Stimulated activated CD8-positive, alpha-beta memory T cell treated with anti-CD3 and anti-CD28 coated beads, Interleukin-12 subunit alpha, Interleukin-12 subunit beta, amount 100 ng/mL, for 24 hours (primary cell): ENCODE results near the gene UNC79.

Experiments
- DNase-seq: peaks from one replicate; pipeline ENCODE4 v3.0.0-alpha.2; 2020; ENCODE audit errors: extremely low read depth

Gene UNC79

DNA sequence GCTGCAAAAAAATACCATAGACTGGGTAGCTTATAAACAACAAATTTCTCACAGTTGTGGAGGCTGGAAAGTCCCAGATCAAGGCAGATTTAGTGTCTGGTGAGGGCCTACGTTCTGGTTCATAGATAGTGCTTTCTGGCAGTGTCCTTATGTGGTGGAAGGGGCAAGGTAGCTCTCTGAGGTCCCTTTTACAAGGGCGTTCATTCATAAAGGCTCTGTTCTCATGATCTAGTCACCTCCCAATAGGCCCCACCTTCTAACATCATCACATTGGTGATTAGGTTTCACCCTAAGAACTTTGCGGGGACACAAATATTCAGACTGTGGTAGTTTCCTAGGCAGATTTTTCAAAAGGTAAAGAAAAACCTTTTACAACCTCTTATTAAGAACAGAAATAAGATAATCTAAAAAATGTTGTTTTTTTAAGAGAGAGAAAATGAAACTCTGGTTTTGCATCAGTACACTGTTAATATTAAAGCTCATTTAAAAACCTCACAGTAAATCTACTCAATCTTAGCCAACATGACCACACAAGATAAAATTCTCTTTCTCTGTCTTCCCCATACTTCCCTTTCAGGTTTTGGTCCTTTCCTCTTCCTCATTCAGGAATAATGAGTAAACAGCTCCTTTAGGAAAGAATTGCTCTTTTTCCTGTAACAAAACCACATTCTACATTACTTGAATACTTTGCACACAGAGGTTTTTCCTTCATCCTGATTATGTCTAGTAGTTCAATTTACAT lies 117.5 kb downstream of the UNC79 start:
- DNase-seq = no peak

DNA sequence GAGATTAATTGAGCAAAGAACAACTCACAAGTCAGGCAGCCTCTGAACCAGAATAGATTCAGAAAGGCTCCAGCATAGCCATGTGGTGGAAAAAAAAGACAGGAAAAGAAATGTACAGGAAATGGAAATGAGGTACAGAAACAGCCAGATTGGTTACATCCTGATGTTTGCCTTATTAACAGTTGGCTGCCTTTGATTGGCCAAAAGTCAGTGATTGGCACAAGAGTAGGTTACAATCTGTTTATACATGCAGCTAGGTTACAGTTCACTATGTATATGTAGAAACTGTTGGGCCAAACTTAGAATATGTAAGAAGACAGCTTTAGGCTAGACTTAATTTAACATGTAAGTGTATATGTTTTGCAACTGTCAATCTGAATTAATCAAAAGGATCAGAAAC lies 118.9 kb downstream of the UNC79 start:
- no peak for DNase-seq

DNA sequence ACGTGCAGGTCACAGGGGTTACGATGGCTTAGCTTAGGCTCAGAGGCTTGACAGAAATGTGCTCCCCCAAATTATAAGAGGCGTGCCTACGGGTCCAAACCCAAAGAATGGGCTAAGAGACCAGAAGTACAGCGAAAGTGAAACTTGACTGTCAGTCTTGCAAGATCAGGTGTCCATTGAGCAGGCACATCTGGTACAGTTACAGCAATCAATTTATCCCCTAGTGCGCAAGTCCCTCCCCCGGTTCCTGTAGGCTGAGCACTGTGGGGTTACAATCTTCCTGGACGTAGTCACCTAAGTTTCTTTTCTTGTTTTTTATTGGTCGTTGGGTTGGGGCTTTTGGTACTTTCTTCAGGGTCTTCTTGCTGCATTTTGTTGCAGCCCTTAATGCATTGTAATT lies 134.2 kb downstream of the UNC79 start:
- DNase-seq = no peak

DNA sequence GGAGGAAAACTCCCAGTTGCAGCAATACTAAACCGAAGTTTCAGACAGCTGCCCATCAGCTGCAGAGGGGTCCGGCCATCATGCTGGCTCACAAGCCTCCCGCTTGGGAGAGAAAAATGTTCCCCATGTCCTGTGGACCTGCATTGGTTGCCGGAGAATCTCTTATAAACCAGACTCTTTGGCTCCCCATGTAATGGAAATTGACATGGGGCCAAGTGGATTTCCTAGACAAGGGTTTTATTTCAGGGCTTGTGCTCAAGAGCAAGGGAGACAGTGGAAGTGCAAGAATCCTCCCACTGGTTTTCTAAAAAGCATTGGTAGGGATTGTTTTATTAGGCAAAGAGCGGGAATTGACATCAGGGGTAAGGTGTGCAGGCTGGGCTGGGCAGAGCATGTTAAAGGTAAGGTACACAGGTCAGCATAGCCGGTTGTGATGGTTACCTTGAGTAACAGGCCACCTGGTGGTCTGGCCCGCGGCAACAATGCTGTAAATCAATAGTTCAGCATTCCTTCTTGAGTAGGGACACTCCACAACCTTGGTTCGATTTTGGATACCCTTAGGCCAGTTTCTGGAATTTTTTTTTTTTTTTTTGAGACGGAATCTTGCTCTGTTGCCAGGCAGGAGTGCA lies 135.4 kb downstream of the UNC79 start:
- no peak for DNase-seq

DNA sequence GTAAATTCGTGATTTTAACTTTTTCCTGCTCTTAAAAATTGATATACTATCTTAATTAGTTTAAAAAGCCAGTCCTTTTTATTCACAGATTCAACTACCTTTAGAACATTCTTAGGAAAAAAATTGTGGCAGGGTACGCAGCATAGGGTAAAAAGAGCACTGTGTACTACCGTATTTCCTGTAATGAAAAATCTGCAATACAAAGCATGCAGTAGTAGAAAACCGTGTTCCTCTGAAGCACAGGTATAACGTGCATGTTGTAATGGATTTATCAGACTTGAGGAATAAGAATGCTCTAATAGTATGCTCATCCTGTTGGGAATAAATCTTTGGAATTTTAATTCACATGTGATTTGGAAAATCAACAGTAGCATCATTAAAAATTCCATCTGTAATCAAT lies 140.5 kb downstream of the UNC79 start:
- no peak for DNase-seq

DNA sequence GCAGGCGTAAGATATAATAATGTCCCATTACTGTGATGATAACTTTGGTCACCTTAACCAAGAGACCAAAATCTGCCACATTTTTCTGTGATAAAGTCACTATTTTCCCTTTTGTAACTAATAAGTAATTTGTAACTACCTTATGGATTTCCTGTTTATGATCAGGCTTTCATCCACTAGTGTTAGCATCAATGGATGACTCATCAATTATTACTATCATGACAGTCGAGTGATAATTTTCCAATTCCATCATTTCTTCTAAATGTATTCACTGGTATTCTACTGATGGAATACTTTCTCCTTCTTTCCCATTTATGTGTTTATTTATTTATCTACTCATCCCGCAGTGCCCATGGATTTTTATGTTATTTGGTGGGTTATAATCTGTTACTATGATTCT lies 148.4 kb downstream of the UNC79 start:
- no peak for DNase-seq

DNA sequence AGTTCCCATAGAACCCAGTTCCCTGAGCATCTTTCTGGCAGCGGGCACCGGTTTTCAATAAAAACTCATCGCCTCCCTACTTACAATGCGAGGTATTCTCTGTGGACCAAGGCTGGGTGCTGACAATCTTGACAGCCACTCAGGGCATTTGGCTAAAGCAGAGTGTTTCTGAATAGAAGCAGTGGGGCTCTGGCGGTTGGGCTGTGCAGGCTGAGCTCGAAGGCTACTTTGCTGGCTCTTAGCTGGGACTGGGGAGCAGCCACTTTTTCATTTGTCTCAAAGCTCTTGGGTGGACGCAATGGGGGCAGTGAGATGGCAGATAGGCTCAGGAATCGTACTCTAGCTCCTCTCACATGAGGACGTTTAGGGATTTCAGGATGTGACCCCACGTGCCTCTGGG lies 151.8 kb downstream of the UNC79 start:
- DNase-seq = no peak

DNA sequence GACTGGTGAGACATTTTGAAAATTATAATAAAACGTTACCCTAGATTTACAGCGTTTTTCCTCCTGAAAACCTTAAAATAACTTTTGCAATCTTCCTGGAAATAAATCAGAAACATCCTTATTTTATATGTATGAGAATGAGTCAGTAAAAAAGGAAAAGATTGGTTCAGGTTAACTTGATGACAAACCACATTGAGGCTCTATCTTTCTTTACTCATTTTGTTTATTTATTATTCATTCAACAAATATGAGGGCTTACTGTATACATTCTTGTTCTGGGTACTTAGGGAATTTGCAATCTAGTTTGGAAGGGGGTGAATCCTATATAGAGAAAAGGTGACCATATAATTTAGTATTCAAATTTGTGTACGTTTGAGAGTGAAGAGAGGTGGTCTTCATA lies 156.6 kb downstream of the UNC79 start:
- DNase-seq = no peak

DNA sequence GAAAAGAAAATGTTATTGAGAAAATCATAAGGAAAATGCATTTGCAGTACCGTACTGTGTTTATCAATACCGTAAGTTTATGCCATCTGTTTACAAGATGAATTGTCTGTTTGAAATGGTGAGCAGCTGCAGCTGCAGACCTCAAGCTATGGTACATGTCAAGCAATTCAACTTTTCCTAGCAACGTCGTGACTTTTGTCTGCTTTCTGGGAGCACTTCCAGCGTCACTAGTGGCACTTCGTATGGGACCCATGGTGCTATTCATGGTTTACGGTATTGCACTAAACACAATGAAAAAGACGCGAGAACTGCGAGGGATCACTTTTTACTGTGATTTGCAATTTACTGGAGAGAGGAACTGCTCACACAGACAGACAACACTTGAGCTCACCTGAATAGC lies 160.8 kb downstream of the UNC79 start:
- DNase-seq = no peak

DNA sequence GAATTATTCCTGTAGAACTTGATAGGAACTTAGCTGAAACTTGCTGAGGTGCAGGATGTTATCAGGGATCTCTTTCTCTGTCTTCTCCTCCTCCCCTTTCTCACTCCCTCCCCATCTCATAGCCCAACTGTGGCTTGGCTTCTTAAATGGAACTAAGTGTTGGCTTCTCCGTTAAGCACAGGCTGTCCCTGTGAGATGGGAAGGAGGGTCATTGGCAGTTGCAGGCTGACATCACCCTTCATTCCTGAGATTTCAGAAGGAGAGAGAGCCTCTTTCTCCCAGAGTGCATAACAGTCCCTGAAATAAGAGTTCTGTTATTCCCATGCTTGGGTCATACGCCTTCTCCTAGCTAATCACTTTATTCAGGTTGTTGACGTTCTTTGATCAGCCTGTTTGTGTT lies 162.0 kb downstream of the UNC79 start:
- no peak for DNase-seq

DNA sequence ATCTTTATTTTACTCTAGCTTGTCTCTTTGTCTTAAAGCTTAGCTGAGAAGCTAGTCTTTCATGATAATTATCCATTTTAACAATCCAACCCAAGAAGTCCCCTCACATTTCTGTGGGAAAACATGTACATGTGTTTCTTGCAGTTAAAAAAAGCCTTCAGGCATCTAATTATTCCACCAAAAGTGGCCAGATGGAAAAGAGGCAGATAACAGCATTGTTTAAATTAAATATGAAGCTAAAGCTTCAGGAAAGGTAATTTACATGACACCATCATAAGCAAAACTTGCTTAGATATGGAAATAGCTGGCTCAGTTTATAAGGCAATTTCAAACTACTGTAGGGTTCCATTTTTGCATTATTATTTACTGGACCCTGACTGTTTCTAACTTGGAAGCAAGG lies 175.4 kb downstream of the UNC79 start:
- no peak for DNase-seq

DNA sequence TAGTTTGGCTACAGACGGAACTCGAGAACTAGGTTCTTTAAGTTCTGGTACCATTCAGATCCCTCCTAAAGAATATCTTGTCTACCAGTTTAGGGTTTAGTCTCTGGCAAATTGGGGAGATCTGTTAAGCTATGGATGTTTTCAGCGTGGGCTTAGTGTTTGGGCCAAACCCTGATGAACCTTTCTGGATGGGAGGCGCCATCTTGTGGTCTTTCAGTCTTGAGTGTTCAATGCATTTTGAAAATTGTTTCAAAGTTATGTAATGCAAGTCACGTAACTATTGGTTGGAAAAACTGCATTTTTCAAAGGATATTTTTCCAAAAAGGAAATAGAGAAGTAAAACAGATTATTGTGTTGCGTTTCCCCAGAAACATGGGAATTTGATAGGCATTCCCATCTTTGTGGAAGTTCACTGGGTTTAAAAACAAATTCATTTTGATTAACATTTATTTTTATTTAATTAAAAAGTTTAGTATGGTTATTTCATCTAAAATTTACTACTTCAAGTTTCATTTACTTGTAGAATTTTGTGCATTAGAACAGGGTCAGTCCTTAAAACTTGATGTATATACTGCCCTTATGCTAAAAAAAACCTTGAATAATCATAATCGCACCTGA lies 188.5 kb downstream of the UNC79 start:
- no peak for DNase-seq

DNA sequence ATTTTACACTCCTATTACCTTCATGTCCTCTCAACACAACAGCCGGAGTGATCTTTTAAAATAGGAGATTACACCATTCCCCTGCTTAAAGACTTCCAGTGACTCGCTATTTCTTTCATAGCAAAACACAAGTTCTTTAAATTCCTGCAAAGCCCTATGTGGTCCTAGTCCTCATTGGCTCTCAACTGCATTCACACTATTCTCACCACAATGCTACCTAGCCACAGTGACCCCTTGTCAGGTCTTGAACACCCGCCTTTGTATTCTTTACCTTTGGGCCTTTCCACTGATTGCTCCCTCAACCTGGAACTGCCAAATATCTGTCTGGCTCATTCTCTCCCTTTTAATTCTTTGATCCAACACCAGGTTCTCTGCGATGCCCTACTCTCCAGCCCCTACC lies 197.3 kb downstream of the UNC79 start:
- DNase-seq = no peak

DNA sequence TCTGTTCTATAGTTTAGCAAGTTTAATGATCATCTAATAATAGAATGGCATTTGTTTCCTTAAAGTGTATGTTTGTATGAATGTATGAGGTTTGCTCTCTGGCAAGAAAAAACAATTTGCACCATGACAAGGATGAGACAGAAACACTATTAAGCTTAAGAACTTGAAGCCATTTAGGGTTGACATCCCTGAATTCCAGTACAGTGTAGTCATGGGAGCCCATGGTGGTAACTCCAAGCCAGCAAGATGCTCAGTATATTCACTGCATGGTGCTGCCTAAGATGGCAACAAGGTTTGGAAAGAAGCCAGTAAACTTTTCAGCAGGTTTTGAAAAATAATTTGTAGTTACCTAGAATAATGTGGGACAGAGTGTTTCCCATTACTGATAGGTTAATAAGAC lies 198.9 kb downstream of the UNC79 start:
- DNase-seq = no peak

DNA sequence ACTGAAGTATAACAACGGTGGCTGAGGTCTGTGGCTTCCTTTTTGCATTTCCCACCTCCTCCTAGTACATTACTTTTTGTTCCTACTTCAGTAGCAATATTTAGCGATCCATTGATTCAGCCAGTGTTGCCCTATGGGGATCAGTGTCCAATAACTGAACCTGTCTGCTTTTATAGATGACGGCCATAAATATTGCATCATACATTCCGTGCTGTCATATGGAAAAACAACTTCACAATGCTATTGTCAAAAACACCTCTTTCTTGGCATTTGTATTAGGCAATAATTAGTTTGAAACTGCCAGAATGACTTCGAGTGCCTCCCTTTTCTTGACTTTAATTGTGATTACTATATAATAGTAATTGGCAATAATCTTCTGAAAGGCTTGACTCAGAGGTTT lies 208.1 kb downstream of the UNC79 start:
- no peak for DNase-seq

DNA sequence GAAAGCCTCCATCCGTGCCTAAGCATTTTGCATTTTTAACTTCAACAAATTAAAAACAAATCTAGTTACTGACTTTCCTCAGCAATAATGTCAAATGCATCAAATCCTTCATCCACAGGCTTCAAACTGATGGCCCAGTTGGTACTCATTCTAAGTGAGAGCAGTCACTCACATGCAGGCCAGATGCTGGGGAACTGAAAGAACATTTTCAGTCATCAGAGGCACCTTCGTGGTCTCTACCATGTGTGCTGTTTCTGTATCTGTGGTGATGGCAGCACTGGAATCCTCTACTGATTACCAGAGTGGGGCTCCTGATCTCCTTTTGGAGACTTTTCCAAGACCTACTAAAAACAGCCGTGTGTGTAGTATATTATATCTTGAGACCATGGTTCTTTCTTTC lies 212.4 kb downstream of the UNC79 start:
- no peak for DNase-seq

DNA sequence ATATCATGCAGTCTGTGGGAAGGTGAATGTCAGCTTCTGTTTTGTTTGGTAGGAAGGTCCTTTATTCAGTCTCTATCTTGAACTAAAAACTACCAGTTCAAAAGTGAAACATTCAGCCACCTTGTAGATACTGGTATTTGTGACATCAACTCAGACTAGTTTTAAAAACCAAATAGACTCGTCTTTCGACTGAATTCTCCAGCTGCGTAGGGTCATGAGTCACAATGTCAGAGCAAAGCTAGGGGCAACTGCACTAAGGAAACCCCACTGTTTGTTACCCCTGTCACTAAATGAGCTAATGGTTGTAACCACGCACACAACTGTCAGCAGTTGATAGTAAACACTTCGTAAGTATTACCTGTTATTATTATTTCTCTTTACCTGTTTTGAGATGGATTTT lies 212.9 kb downstream of the UNC79 start:
- no peak for DNase-seq

DNA sequence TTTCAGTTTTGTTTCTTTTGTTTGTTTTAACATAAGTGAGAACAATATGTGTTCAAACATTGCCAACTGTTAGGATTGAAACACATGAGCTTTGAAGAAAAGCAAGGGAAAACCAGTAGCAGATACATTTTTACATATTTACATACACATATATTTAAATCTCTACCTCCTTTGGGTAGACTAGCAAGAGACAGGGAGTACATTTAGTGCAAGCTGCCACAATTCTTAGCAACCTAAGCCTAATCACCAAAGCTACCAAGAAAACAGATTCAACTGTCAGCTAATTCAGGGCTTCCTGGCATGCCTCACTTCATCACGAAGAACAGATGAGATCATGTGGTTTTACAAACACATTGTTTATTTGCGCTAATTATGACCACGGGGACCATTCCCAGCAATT lies 214.5 kb downstream of the UNC79 start:
- no peak for DNase-seq

DNA sequence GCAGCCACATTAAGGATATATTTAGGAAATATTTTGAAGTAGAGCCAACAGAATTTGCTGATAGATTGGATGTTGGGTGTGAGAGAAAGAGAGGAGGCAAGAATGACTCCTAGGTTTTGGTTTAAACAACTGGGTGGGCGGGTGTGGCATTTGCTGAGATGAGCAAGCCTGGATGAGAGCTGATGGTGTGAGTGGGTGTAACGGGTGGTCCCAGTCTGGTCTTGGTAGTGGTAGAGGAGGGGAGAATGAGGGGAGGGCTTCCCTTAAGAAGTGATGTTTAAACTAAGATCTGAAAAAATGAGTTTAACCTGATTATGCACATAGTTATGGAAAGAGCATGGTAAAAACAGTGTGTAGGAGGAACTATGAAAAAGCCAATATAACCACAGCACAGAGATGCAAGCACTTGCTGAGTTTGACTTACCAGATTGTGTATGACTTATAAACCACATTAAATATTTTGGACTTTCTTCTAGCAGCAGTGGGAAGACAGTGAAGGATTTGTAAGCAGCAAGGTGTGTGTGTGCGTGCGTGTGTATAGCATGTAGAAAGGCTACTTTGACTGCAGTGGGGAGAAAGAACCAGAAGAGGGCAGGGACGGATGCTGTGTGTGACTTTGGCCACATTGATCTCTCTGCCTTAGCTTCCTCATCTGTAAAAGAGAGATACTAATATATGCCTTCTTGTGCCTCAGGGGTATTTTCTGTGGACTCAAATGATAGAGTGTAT lies 217.9 kb downstream of the UNC79 start:
- no peak for DNase-seq

DNA sequence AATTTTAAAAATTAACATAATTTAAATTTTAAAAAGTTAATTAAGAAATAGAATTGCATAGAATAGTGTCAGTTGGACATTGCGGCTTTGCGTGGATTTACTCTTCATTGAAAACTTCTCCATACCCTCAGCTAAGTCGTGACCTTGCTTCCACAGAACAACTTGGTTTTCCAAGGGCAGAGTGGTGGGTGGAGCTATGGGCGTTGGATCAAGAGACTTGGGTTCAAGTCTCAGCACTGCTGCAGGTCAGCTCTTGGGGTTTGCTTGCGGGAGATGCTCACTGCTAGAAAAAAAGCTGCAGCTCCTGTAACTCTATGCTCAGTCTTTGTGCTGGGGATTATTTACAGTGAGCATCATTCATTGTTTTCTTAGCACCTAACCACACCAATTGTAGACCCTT lies 223.9 kb downstream of the UNC79 start:
- no peak for DNase-seq

DNA sequence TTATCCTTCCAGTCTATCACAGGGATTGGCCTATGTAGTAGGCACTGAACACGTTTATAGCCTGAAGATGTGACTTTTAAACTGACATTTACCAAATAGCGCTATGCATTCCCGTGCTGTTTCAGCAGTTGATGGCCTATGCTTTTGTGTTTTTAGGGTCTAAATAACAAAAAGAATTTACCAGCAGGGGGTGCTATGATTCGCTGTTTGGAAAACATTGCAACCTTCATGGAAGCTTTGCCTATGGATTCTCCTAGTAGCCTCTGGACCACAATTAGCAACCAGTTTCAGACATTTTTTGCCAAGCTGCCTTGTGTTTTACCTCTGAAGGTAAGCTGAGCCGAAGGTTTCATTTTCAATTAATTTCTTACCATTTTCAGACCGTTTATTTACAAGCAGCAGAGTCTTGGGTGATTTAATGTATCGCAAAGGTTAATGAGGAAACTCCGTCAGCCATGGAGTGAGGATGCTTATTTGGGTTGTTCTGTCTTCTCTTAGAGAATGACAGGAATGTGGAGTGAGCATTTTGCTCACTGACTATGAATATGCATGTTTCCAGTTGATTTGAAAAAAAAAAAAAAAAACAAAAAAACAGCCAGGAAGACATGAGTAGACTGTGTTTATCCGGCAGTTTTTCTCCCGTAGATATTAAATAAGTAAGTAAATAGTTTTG lies 224.5 kb downstream of the UNC79 start:
- no peak for DNase-seq

DNA sequence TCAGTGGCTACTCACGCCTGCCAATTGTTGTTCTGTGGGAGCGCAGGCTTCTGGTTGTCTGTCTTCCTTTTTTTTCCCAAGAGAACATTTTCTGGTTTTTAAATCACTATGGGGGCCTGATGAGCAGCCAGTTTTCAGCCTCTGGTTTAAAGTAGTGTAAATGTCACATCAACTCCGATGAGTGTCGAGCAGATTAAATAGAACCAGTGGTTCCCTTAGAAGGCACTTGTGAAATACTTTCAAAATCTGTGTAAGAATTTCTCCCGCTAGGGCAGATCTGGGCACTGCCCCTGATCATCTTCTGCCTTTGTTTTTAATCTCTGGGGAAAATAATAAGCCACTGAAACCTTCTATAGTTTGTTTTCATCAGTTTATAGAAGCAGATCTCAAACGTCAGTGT lies 227.1 kb downstream of the UNC79 start:
- no peak for DNase-seq
